ENCODE data around the gene CTSK. TPM values are rescaled to one million over a fixed set of nuclear protein-coding genes. Genes with fewer than 3 reads are reported as not detected.
A peak's percentile ranks its signal among the peaks of the same experiment; 100 is the strongest.
"Not testable (repeated sequence)": the region's sequence is repeated elsewhere in the genome, so short reads cannot be mapped to it uniquely, and the experiment has no call there.

CTSK gene
- total RNA-seq, 1 donor from 2014 or later: 8.8 TPM

- Mint-ChIP-seq H3K27me3 (ENCODE audit: unreplicated experiment) (peaks cover 3% of the 10 kb centered on the region), H3K27ac (ENCODE audit: unreplicated experiment) (no peak overlapping the region), H3K4me1 (ENCODE audit: low read depth, unreplicated experiment) (peaks cover 8% of the 10 kb centered on the region), H3K9me3 (ENCODE audit: unreplicated experiment) (no peaks in the 10 kb centered on the region), H3K36me3 (ENCODE audit: unreplicated experiment) (no peaks in the 10 kb centered on the region), H3K4me3 (ENCODE audit: unreplicated experiment) (no peak overlapping the region)
- no peak for TF ChIP-seq CTCF (IDR thresholded peaks at IDR 0.05; ENCODE audit: partially characterized antibody, unreplicated experiment)
- DNase-seq: no peak
These were observed 2.2 kb downstream of the CTSK start for GRCh38 chr1:150805899-150806298.

DNA sequence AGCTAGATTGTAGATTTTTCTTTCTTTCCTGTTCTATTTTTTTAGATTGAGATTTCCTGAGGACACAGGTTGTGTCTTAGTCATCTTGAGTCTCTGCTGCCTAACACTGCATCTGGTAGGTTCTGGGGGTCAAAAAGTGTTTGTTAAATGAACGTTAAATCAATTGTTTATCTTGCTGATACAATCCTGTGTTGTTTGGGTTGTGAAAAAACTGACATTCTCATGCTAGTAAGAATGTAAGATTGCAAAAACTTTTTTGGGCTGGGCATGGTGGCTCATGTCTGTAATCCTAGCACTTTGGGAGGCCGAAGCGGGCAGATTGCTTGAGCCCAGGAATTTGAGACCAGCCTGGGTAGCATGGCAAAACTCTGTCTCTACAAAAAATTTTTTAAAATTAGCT is 3.4 kb downstream of the CTSK start:
- Mint-ChIP-seq H3K9me3 (ENCODE audit: unreplicated experiment) (no peaks in the 10 kb centered on the region), H3K36me3 (ENCODE audit: unreplicated experiment) (no peaks in the 10 kb centered on the region), H3K27ac (ENCODE audit: unreplicated experiment) (no peak overlapping the region), H3K4me3 (ENCODE audit: unreplicated experiment) (no peak overlapping the region), H3K27me3 (ENCODE audit: unreplicated experiment) (peaks cover 3% of the 10 kb centered on the region), H3K4me1 (ENCODE audit: low read depth, unreplicated experiment) (peaks cover 8% of the 10 kb centered on the region)
- TF ChIP-seq CTCF (IDR thresholded peaks at IDR 0.05; ENCODE audit: partially characterized antibody, unreplicated experiment): no peak
- DNase-seq: no peak

- no peak for TF ChIP-seq CTCF (IDR thresholded peaks at IDR 0.05; ENCODE audit: partially characterized antibody, unreplicated experiment)
- Mint-ChIP-seq H3K9me3 (ENCODE audit: unreplicated experiment) (no peaks in the 10 kb centered on the region), H3K4me3 (ENCODE audit: unreplicated experiment) (no peak overlapping the region), H3K4me1 (ENCODE audit: low read depth, unreplicated experiment) (peaks cover 10% of the 10 kb centered on the region), H3K36me3 (ENCODE audit: unreplicated experiment) (no peaks in the 10 kb centered on the region), H3K27me3 (ENCODE audit: unreplicated experiment) (no peaks in the 10 kb centered on the region), H3K27ac (ENCODE audit: unreplicated experiment) (no peak overlapping the region)
- DNase-seq: no peak
These were observed 9.0 kb downstream of the CTSK start for GRCh38 chr1:150799089-150799488.

DNA sequence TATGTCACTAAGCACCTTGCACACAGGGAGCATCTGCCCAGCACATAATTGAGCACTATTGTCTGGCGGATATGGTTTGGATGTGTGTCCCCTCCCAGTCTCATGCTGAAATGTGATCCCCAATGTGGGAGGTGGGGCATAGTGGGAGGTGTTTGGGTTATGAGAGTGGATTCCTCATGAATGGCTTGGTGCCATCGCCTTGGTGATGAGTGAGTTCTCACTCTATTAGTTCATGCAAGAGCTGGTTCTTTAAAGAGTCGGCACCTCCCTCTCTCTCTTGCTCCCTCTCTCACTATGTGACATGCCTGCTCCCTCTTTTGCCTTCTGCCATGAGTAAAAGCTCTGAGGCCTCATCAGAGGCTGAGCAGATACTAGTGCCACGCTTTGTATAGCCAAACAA is 9.5 kb downstream of the CTSK start:
- no peaks in the 10 kb centered on the region for H3K36me3 Mint-ChIP-seq (ENCODE audit: unreplicated experiment)
- H3K9me3 Mint-ChIP-seq (ENCODE audit: unreplicated experiment): no peaks in the 10 kb centered on the region
- no peaks in the 10 kb centered on the region for H3K27me3 Mint-ChIP-seq (ENCODE audit: unreplicated experiment)
- no peak for DNase-seq
- no peak overlapping the region for H3K4me3 Mint-ChIP-seq (ENCODE audit: unreplicated experiment)
- no peak for TF ChIP-seq CTCF (IDR thresholded peaks at IDR 0.05; ENCODE audit: partially characterized antibody, unreplicated experiment)
- H3K27ac Mint-ChIP-seq (ENCODE audit: unreplicated experiment): peak overlapping the region; percentile 76
- H3K4me1 Mint-ChIP-seq (ENCODE audit: low read depth, unreplicated experiment): peaks cover 10% of the 10 kb centered on the region

DNA sequence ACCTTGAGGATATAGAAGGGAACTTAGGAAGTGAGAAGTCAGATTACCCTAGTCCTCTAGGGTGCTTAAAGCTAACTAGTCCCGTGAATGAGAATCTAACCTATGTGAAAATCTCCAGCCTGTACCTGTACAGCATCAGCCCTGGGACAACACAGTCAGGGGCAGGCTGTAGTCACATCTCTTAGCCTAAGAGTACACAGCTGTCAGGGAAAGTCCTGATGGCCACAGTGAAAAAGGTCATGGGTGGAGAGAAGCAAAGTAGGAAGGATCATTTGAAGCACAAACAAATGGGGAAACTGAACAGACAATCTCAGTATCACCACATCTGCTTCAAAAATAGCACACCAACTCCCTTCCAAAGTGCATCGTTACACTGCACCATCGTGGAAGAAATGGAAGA is 11.7 kb downstream of the CTSK start:
- Mint-ChIP-seq H3K27me3 (ENCODE audit: unreplicated experiment) (no peaks in the 10 kb centered on the region), H3K9me3 (ENCODE audit: unreplicated experiment) (no peaks in the 10 kb centered on the region), H3K27ac (ENCODE audit: unreplicated experiment) (no peak overlapping the region), H3K36me3 (ENCODE audit: unreplicated experiment) (no peaks in the 10 kb centered on the region), H3K4me1 (ENCODE audit: low read depth, unreplicated experiment) (peaks cover 10% of the 10 kb centered on the region), H3K4me3 (ENCODE audit: unreplicated experiment) (no peak overlapping the region)
- DNase-seq: no peak
- TF ChIP-seq CTCF (IDR thresholded peaks at IDR 0.05; ENCODE audit: partially characterized antibody, unreplicated experiment): no peak

DNA sequence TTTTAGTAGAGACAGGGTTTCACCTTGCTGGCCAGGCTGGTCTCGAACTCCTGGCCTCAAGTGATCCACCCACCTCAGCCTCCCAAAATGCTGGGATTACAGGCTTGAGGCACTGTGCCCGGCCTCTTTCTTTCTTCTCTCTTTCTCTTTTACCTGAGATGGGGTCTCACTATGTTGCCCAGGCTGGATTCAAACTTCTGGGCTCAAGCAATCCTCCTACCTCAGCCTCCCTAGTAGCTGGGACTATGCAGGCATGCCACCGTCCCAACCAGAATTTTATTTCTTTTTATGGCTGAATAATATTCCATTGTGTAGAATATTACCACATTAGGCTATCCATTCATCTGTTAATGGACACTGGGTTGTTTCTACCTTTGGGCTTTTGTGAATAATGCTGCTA is 14.3 kb downstream of the CTSK start:
- not testable (repeated sequence) for H3K4me1 Mint-ChIP-seq (ENCODE audit: low read depth, unreplicated experiment); H3K27ac Mint-ChIP-seq (ENCODE audit: unreplicated experiment); H3K27me3 Mint-ChIP-seq (ENCODE audit: unreplicated experiment); H3K9me3 Mint-ChIP-seq (ENCODE audit: unreplicated experiment); DNase-seq; H3K4me3 Mint-ChIP-seq (ENCODE audit: unreplicated experiment); H3K36me3 Mint-ChIP-seq (ENCODE audit: unreplicated experiment)
